ENCODE data around the gene SVIL. TPM values are rescaled to one million over a fixed set of nuclear protein-coding genes. Genes with fewer than 3 reads are reported as not detected.
A peak's percentile ranks its signal among the peaks of the same experiment; 100 is the strongest.

SVIL gene
- total RNA-seq, 1 experiment from 2014 or later = 15.3 TPM

DNA sequence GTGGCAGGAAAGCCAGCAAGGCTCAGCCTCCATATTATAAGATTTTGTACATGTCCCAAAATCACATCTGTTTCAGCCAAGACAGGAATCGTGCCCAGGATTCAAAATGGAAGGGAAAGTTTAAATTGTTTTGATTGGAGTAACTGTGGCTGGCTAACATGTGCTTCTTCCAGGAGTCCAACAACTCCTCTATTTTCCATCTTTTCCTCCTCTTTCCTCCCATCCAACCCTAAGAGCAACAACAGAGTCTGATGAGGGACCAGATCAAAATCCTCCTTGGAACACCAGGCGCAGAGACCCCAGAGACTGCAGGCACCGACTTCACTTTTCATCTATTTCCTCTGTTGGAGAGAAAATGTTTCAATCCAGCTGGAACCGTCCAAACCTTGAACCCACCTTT is 36.0 kb upstream of the SVIL start:
- H3K23me2 ChIP-seq (ENCODE audit: insufficient read length, low read depth, low read length, poor library complexity, severe bottlenecking) = no peaks in the 10 kb centered on the region
- no peak overlapping the region for H3K56ac ChIP-seq (ENCODE audit: insufficient read length, low read depth, low read length)
- no peak overlapping the region for H2BK12ac ChIP-seq (ENCODE audit: insufficient read length, low read depth, low read length)
- H2BK20ac ChIP-seq (ENCODE audit: low read depth, low read length, poor library complexity, severe bottlenecking) = no peak overlapping the region
- no peak overlapping the region for H2AK5ac ChIP-seq (ENCODE audit: insufficient read length, low read length)
- H2BK15ac ChIP-seq (ENCODE audit: low read depth, low read length) = no peak overlapping the region
- H4K20me1 ChIP-seq (ENCODE audit: control insufficient read depth, insufficient read depth, insufficient read length) = no peaks in the 10 kb centered on the region
- H3K4me3 Mint-ChIP-seq = no peak overlapping the region
- peaks cover 25 to 26% (median 25%) of the 10 kb centered on the region in 3 experiments for H3K36me3 Mint-ChIP-seq (ENCODE audit: insufficient read depth in 1 of 3, low read depth in 3 of 3)
- H3K9ac ChIP-seq (ENCODE audit: extremely low read depth, insufficient read length, low read length) = no peak overlapping the region
- no peak overlapping the region for H3K18ac ChIP-seq (ENCODE audit: insufficient read length, low read depth, low read length)
- peaks cover 14% of the 10 kb centered on the region for H3K9me3 ChIP-seq (ENCODE audit: control insufficient read depth, low read depth, low read length)
- H2BK120ac ChIP-seq (ENCODE audit: low read depth, low read length, poor library complexity, severe bottlenecking) = no peak overlapping the region
- no peak overlapping the region for H3K4ac ChIP-seq (ENCODE audit: low read depth, low read length)
- H3K79me2 ChIP-seq (ENCODE audit: insufficient read depth, low read length) = no peaks in the 10 kb centered on the region
- TF ChIP-seq, protein P1, sequence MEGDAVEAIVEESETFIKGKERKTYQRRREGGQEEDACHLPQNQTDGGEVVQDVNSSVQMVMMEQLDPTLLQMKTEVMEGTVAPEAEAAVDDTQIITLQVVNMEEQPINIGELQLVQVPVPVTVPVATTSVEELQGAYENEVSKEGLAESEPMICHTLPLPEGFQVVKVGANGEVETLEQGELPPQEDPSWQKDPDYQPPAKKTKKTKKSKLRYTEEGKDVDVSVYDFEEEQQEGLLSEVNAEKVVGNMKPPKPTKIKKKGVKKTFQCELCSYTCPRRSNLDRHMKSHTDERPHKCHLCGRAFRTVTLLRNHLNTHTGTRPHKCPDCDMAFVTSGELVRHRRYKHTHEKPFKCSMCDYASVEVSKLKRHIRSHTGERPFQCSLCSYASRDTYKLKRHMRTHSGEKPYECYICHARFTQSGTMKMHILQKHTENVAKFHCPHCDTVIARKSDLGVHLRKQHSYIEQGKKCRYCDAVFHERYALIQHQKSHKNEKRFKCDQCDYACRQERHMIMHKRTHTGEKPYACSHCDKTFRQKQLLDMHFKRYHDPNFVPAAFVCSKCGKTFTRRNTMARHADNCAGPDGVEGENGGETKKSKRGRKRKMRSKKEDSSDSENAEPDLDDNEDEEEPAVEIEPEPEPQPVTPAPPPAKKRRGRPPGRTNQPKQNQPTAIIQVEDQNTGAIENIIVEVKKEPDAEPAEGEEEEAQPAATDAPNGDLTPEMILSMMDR (conservative IDR thresholded peaks at IDR 0.05) = no peak
- WGBS (ENCODE audit: extremely low coverage, insufficient read length, low lambda C conversion rate) = no CpG with 5 or more reads among the region's 4 CpGs
- no peaks in the 10 kb centered on the region for H3K27me3 Mint-ChIP-seq (ENCODE audit: low read depth)
- no peak overlapping the region for H4K5ac ChIP-seq (ENCODE audit: insufficient read length, low read depth, low read length)
- no peak overlapping the region for H3K27ac ChIP-seq (ENCODE audit: insufficient read length, low read depth, low read length)
- peak overlapping the region in 1 of 3 experiments; percentile 55; a peak in 2 of 7 replicates for H3K27ac Mint-ChIP-seq
- peak overlapping the region; percentile 48; the same call in 1 of the 2 replicates for H3K14ac ChIP-seq (ENCODE audit: insufficient read depth, low read length)
- peaks cover 6% of the 10 kb centered on the region for H3K4me1 ChIP-seq (ENCODE audit: insufficient read depth, low read length)
- H4K91ac ChIP-seq (ENCODE audit: insufficient read length, low read depth, low read length) = no peak overlapping the region
- peaks cover 20 to 23% of the 10 kb centered on the region in 2 experiments for H3K9me3 Mint-ChIP-seq
- no peak overlapping the region for H2BK5ac ChIP-seq (ENCODE audit: insufficient read length, low read length)
- no peak overlapping the region for H4K8ac ChIP-seq (replicated peaks; ENCODE audit: insufficient read length, low read depth, low read length)
- H3K4me2 ChIP-seq (ENCODE audit: insufficient read depth, insufficient read length, low read length) = no peak overlapping the region
- H3K79me1 ChIP-seq (ENCODE audit: insufficient read depth, low read depth, low read length, poor library complexity, severe bottlenecking) = no peaks in the 10 kb centered on the region
- no peak for DNase-seq
- no peak overlapping the region for H3K23ac ChIP-seq (ENCODE audit: insufficient read length, low read depth, low read length)
- H2AFZ ChIP-seq (ENCODE audit: low read length) = no peak overlapping the region
- H3K4me1 Mint-ChIP-seq = peaks cover 31 to 40% of the 10 kb centered on the region in 2 experiments
- H3T11ph ChIP-seq (ENCODE audit: low read length) = no peak overlapping the region
- H3K27me3 ChIP-seq (ENCODE audit: insufficient read depth, low read length) = no peaks in the 10 kb centered on the region
